22Rv1 (cell line): ENCODE results near the gene FOXO3.
"Not testable (repeated sequence)": the region's sequence is repeated elsewhere in the genome, so short reads cannot be mapped to it uniquely, and the experiment has no call there.

Source experiments
- H3K27ac ChIP-seq: fragments of 450-650 bp; 2 replicates; pipeline ENCODE4 v1.5.1; 2017
- ZFX ChIP-seq: fragments of 450-650 bp; IDR thresholded peaks from 2 replicates; pipeline ENCODE4 v1.6.1; 2017; ENCODE audit warnings: antibody characterized with exemption, borderline replicate concordance
- TF ChIP-seq, protein P1 (sequence below): fragments of 450-650 bp; IDR thresholded peaks from 2 replicates; pipeline ENCODE4 v1.5.1; 2017; ENCODE audit warnings: mild to moderate bottlenecking

Gene FOXO3

DNA sequence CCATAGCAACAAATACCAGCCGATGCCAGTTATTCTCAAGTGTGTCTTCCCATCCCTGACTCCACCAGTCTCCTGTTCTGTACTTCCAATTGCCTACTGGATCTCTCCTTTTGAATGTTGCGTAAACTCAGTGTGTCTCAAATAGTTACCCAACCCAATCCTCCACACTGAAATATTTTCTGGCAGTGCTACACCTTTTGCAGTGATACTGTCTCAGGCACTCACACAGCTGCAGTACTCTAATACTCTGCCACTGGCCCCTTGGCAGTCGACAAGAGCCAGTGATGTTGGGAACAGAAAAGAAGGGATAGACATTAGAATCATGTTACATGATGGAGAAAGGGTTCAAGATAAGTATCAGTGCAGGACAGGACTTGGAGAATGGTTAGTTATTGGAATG lies 31.8 kb upstream of the FOXO3 start:
- TF ChIP-seq, protein P1, sequence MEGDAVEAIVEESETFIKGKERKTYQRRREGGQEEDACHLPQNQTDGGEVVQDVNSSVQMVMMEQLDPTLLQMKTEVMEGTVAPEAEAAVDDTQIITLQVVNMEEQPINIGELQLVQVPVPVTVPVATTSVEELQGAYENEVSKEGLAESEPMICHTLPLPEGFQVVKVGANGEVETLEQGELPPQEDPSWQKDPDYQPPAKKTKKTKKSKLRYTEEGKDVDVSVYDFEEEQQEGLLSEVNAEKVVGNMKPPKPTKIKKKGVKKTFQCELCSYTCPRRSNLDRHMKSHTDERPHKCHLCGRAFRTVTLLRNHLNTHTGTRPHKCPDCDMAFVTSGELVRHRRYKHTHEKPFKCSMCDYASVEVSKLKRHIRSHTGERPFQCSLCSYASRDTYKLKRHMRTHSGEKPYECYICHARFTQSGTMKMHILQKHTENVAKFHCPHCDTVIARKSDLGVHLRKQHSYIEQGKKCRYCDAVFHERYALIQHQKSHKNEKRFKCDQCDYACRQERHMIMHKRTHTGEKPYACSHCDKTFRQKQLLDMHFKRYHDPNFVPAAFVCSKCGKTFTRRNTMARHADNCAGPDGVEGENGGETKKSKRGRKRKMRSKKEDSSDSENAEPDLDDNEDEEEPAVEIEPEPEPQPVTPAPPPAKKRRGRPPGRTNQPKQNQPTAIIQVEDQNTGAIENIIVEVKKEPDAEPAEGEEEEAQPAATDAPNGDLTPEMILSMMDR: no peak
- no peak for TF ChIP-seq ZFX
- no peak overlapping the region for H3K27ac ChIP-seq

DNA sequence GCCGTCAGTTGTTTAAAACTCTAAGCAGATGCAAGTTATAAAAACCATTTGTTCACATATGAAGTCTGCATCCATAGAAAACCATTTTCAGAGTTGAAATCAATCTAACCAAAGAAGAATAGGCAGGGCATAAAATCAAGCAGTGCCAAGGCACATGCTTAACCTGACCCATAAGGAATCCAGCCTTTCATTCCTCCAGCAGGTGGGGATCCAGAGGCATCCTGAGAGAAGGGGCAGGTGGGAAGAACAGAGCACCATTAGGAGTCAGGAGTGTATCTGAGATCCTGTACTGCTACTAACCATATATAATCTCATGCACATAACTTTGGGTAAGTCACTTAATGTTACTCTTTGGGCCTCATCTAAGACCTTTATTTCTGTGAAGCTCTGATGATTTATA lies 29.4 kb upstream of the FOXO3 start:
- H3K27ac ChIP-seq: no peak overlapping the region
- TF ChIP-seq ZFX: no peak
- TF ChIP-seq, protein P1: peak; percentile 15; the same call in 1 of the 2 replicates

DNA sequence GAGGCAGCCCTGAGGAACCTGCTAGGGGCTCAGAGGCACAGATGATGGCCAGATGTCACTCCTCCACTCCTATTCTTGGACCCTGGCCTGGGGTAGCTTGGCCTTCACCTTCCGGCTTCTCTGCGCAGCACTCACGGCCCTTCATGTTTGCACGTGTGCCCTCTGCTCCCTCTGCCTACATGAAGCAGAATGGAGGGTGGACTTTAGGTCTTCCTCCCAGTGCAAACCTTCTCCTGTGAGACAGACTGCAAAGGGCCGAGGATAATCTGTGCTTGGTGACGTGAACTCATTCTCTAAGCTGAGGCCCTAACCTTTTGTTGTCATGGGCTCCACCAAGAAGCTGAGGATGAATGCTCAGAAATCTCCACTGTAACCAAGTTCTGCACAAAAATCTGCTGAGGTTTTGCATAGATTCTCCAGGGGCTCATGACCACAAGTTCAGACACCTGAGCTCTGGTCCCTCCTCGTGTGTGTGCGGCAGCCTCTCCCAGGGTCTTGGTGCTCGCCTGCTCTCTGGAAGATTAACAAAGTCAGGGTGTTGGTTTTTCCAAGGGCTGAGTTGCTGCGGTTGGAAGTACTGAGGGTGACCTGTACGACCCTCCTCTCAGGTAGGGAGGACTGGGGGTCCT lies 25.5 kb upstream of the FOXO3 start:
- TF ChIP-seq ZFX: no peak
- TF ChIP-seq, protein P1: no peak
- no peak overlapping the region for H3K27ac ChIP-seq

DNA sequence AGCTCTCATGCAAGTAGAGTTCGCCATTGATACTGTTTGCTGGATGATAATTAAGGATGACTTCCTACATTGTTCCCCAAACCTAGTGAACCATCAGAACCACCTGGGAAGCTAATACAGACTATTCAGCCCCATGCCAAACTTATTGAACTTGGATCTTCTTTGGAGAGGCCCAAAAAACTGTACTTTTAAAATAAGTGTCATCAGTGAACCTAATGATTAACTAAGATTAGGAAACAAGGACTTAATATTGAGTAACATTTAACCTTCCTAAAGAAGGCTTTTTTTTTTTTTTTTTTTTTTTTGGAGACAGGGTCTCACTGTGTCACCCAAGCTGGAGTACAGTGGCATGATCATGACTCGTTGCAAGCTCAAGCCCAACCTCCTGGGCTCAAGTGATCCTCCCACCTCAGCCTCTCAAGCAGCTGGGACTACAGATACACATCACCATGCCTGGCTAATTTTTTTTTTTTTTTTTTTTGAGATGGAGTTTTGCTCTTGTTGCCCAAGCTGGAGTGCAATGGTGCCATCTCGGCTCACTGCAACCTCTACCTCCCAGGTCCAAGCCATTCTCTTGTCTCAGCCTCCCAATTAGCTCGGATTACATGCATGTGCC lies 24.7 kb upstream of the FOXO3 start:
- H3K27ac ChIP-seq: not testable (repeated sequence)

DNA sequence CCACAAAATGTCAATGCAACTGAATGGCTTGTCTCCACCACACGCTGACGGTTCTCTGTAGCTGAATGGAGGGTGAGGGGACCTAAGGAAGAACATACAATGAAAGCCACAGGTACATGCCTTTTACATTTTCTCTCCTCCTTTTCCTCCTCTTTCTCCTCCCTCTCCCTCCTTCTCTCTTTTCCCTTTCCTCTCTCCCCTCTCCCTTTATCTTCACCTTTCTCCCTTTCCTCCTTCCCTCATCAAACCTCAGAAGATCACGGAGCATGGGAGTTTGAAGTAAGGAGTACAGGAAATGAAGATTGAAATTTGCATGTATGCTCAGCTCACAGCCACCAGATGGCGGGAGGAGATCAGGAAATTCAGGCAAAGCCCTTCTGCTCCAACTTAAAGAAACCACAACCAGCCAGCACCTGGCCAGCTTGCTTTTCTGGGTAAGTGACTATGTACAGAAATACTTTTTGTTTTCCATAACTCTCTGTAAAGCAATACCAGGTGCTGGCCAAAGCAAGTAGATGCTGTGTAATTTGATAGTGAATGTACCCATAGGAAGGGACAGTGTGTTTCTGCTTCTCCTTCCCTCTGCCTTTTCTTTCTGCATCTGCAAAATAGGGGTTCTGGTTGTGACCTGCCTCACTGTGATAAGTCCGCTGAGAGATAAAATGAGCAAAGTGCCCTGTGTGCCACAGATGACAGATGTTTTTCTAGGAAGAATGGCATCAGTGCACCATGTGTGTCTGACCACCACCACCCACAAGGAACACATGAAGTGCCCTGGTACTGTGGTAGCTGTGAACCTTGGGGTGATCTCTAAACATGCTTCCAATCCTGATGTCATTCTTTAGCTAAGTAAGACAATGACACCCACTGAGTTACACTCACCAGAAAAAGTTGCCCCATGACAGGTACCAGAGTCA lies 18.6 kb upstream of the FOXO3 start:
- TF ChIP-seq, protein P1: peak; percentile 84
- TF ChIP-seq ZFX: no peak
- no peak overlapping the region for H3K27ac ChIP-seq

DNA sequence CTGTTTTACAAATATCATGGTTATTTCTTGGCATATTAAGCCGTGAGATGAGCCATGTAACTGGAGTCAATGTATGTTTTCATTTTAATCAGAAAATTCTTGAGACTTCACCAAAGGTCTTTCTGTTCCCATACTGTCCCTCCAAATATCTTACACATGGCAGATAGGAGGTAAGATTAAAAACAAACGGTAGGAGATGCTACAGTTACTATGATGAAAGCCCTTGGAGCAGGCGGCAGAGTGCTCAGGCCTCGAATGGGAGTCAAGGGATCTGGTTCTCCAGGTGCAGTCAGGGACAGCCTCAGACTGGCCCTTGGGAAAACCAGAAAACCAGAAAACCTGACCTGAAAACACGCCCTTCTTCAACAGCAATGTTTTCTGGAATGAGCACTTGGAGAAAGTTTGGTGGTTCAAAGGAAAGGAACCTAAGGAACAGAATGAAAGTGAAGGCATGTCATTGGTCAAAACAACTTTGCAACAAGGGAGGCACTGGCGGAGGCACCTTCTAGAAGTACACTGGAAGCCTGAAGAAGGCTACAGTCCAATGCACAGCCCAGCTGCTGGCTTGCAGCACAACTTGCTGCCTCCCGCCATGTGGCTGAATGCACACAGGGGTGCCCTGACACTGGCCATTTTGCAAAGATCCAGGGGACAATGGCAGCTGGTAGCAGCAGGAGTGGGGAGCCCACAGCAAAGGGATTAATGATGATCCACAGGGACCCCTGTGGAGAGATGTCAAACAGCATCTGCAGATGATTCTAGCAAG lies 17.4 kb upstream of the FOXO3 start:
- TF ChIP-seq, protein P1: 0 out of 2 replicates have a peak, but pooled peaks have one; percentile 3
- no peak for TF ChIP-seq ZFX
- no peak overlapping the region for H3K27ac ChIP-seq

DNA sequence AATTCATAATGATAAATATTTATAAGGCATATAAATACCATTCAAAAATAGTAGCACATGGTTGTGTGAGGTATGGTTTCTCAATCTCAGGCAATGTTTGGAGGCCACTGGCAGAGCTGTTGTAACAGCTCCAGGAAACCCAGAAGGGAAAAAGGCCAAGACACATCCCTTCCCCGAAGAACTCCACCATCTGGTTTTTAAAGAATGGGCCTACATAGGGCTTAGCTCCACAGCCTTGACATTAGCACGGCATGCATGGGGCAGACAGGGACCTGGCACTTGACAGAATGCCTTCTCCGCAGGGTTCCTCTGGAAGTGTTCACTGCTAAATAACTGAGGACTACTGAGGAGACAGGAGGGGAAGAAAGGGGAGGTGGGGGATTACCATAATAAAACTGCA lies 16.1 kb upstream of the FOXO3 start:
- H3K27ac ChIP-seq: no peak overlapping the region
- TF ChIP-seq ZFX: no peak
- TF ChIP-seq, protein P1: no peak
